Measurements from ENCODE around the gene OR10G6.
"Not testable (repeated sequence)": the region's sequence is repeated elsewhere in the genome, so short reads cannot be mapped to it uniquely, and the experiment has no call there.

DNA sequence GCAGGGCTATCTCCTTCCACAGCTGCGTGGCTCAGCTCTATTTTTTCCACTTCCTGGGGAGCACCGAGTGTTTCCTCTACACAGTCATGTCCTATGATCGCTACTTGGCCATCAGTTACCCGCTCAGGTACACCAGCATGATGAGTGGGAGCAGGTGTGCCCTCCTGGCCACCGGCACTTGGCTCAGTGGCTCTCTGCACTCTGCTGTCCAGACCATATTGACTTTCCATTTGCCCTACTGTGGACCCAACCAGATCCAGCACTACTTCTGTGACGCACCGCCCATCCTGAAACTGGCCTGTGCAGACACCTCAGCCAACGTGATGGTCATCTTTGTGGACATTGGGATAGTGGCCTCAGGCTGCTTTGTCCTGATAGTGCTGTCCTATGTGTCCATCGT, 20.9 kb upstream of the OR10G6 start:
- TF ChIP-seq, protein P1, sequence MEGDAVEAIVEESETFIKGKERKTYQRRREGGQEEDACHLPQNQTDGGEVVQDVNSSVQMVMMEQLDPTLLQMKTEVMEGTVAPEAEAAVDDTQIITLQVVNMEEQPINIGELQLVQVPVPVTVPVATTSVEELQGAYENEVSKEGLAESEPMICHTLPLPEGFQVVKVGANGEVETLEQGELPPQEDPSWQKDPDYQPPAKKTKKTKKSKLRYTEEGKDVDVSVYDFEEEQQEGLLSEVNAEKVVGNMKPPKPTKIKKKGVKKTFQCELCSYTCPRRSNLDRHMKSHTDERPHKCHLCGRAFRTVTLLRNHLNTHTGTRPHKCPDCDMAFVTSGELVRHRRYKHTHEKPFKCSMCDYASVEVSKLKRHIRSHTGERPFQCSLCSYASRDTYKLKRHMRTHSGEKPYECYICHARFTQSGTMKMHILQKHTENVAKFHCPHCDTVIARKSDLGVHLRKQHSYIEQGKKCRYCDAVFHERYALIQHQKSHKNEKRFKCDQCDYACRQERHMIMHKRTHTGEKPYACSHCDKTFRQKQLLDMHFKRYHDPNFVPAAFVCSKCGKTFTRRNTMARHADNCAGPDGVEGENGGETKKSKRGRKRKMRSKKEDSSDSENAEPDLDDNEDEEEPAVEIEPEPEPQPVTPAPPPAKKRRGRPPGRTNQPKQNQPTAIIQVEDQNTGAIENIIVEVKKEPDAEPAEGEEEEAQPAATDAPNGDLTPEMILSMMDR (conservative IDR thresholded peaks at IDR 0.05; ENCODE audit: low read length), result not testable (repeated sequence)
- TF ChIP-seq EZH2phosphoT487 (IDR thresholded peaks at IDR 0.05; ENCODE audit: borderline replicate concordance), result not testable (repeated sequence)
